Measurements from ENCODE around the gene LMNA.

LMNA gene

GRCh38 chr1:156106624-156107488 lies 7.7 kb upstream of the LMNA start:
- no peak for TF ChIP-seq CTCF (IDR thresholded peaks at IDR 0.05; ENCODE audit: control extremely low read depth, extremely low read depth, low read depth, missing control alignments)
- ChIA-PET CTCF (interaction anchor here (1.3 to 29.1 kb wide), 5 partner anchors 10 to 39 kb away, joined by 4 to 1172 read pairs (median 5); partner anchors contain the start of gene LMNA), POLR2A (interaction anchor here (0.5 to 13.4 kb wide), 4 partner anchors 10 to 106 kb away, joined by 3 to 266 read pairs (median 6); partner anchors contain the start of genes LMNA, PMF1 and SLC25A44)
- DNase-seq (ENCODE audit: extremely low spot score), result no peak

GRCh38 chr1:156108057-156108456 lies 6.5 kb upstream of the LMNA start:
- ChIA-PET CTCF (interaction anchor here (1.3 to 29.1 kb wide), 3 partner anchors 11 to 16 kb away, joined by 4 to 1172 read pairs (median 90); partner anchors contain the start of gene LMNA), POLR2A (interaction anchor here (13.4 kb wide), 1 partner anchor 14 kb away, joined by 266 read pairs; the partner anchor contains the start of gene LMNA)
- TF ChIP-seq CTCF (IDR thresholded peaks at IDR 0.05; ENCODE audit: control extremely low read depth, extremely low read depth, low read depth, missing control alignments), result no peak
- DNase-seq (ENCODE audit: extremely low spot score), result no peak

GRCh38 chr1:156108664-156109241 lies 5.8 kb upstream of the LMNA start:
- TF ChIP-seq CTCF (IDR thresholded peaks at IDR 0.05; ENCODE audit: control extremely low read depth, extremely low read depth, low read depth, missing control alignments), result no peak
- no peak for DNase-seq (ENCODE audit: extremely low spot score)
- ChIA-PET CTCF (interaction anchor here (1.8 to 29.1 kb wide), 3 partner anchors 11 to 37 kb away, joined by 3 to 1172 read pairs (median 90); partner anchors contain the start of gene LMNA), POLR2A (no interaction called here)

- CTCF ChIA-PET, result interaction anchor here (1.8 to 29.1 kb wide), 3 partner anchors 13 to 35 kb away, joined by 3 to 1172 read pairs (median 90); partner anchors contain the start of gene LMNA
Observed at GRCh38 chr1:156110252-156110651, 4.3 kb upstream of the LMNA start.

GRCh38 chr1:156111355-156111962 lies 3.1 kb upstream of the LMNA start:
- ChIA-PET POLR2A (no interaction called here), CTCF (interaction anchor here (1.0 to 27.7 kb wide), 4 partner anchors 12 to 114 kb away, joined by 3 to 1172 read pairs (median 12); partner anchors contain the start of gene MEX3A)
- DNase-seq (ENCODE audit: extremely low spot score), result no peak
- no peak for TF ChIP-seq CTCF (IDR thresholded peaks at IDR 0.05; ENCODE audit: control extremely low read depth, extremely low read depth, low read depth, missing control alignments)

More at GRCh38 chr1:156110252-156110651, 4.3 kb upstream of the LMNA start:
- TF ChIP-seq CTCF (IDR thresholded peaks at IDR 0.05; ENCODE audit: control extremely low read depth, extremely low read depth, low read depth, missing control alignments), result no peak
- no peak for DNase-seq (ENCODE audit: extremely low spot score)
- POLR2A ChIA-PET, result no interaction called here
